ENCODE measurements around the gene CMSS1. TPM values are rescaled to one million over a fixed set of nuclear protein-coding genes. Genes with fewer than 3 reads are reported as not detected.

CMSS1 gene
- total and polyA plus RNA-seq, 4 donors = 3.8 to 19.5 (median 7.5) TPM

- WGBS = 93% methylated on average over 4 of the region's 4 CpGs
- no peak overlapping the region for H3K9ac ChIP-seq (ENCODE audit: low read depth in 1 of 2, low read length in 2 of 2)
- TF ChIP-seq ATF3 (IDR thresholded peaks at IDR 0.05) (no peak), EGR1 (IDR thresholded peaks at IDR 0.05; ENCODE audit: low read depth in 2 of 2) (no peak), CTCF (IDR thresholded peaks at IDR 0.05; ENCODE audit: low read depth, low read length, missing input control) (no peak), RAD21 (IDR thresholded peaks at IDR 0.05) (no peak), FOXA2 (IDR thresholded peaks at IDR 0.05) (no peak), TAF1 (conservative IDR thresholded peaks at IDR 0.05) (no peak), FOXA1 (IDR thresholded peaks at IDR 0.05) (no peak), RXRA (IDR thresholded peaks at IDR 0.05) (no peak), HNF4G (IDR thresholded peaks at IDR 0.05) (no peak), NR2F2 (IDR thresholded peaks at IDR 0.05) (no peak), GABPA (IDR thresholded peaks at IDR 0.05 in 1 of 2, conservative IDR thresholded peaks at IDR 0.05 in 1 of 2) (no peak), MAX (IDR thresholded peaks at IDR 0.05) (no peak), SP1 (IDR thresholded peaks at IDR 0.05) (no peak), ZBTB33 (IDR thresholded peaks at IDR 0.05) (no peak), YY1 (IDR thresholded peaks at IDR 0.05) (no peak), HNF4A (conservative IDR thresholded peaks at IDR 0.05) (no peak), JUND (IDR thresholded peaks at IDR 0.05) (no peak)
- TF ChIP-seq, protein P1, sequence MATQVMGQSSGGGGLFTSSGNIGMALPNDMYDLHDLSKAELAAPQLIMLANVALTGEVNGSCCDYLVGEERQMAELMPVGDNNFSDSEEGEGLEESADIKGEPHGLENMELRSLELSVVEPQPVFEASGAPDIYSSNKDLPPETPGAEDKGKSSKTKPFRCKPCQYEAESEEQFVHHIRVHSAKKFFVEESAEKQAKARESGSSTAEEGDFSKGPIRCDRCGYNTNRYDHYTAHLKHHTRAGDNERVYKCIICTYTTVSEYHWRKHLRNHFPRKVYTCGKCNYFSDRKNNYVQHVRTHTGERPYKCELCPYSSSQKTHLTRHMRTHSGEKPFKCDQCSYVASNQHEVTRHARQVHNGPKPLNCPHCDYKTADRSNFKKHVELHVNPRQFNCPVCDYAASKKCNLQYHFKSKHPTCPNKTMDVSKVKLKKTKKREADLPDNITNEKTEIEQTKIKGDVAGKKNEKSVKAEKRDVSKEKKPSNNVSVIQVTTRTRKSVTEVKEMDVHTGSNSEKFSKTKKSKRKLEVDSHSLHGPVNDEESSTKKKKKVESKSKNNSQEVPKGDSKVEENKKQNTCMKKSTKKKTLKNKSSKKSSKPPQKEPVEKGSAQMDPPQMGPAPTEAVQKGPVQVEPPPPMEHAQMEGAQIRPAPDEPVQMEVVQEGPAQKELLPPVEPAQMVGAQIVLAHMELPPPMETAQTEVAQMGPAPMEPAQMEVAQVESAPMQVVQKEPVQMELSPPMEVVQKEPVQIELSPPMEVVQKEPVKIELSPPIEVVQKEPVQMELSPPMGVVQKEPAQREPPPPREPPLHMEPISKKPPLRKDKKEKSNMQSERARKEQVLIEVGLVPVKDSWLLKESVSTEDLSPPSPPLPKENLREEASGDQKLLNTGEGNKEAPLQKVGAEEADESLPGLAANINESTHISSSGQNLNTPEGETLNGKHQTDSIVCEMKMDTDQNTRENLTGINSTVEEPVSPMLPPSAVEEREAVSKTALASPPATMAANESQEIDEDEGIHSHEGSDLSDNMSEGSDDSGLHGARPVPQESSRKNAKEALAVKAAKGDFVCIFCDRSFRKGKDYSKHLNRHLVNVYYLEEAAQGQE (IDR thresholded peaks at IDR 0.05) = no peak
- H3K9me3 ChIP-seq (ENCODE audit: control insufficient read depth in 4 of 4, low read length in 3 of 4) = no peaks in the 10 kb centered on the region
- H3K4me1 ChIP-seq (ENCODE audit: control insufficient read depth in 4 of 4, insufficient read depth in 4 of 4, low read length in 3 of 4) = no peaks in the 10 kb centered on the region
- no peak overlapping the region for H3K27ac ChIP-seq (ENCODE audit: low read depth in 1 of 2, low read length in 2 of 2)
- DNase-seq (ENCODE audit: low spot score) = no peak
- H3K4me3 ChIP-seq (ENCODE audit: low read depth in 1 of 3, low read length in 3 of 3) = no peak overlapping the region
- no peaks in the 10 kb centered on the region for H3K36me3 ChIP-seq (ENCODE audit: control insufficient read depth in 4 of 4, insufficient read depth in 3 of 4, low read depth in 1 of 4, low read length in 3 of 4)
- no peaks in the 10 kb centered on the region for H3K27me3 ChIP-seq (ENCODE audit: control insufficient read depth in 4 of 4, insufficient read depth in 4 of 4, low read length in 3 of 4)
Measured at GRCh38 chr3:100117093-100117492, 299.4 kb downstream of the CMSS1 start.
